NCI-H774 (cell line): Measurements from ENCODE around the gene PARD3.
"Not testable (repeated sequence)": the region's sequence is repeated elsewhere in the genome, so short reads cannot be mapped to it uniquely, and the experiment has no call there.

Experiments used
- DNase-seq: peaks from one replicate; lab custom pipeline; 2025; lab: John Stamatoyannopoulos, UW

PARD3 gene

GRCh38 chr10:34420795-34421194 is 394.3 kb downstream of the PARD3 start:
- no peak for DNase-seq

- DNase-seq = no peak
Measured at GRCh38 chr10:34420273-34420672, 394.8 kb downstream of the PARD3 start.

DNA sequence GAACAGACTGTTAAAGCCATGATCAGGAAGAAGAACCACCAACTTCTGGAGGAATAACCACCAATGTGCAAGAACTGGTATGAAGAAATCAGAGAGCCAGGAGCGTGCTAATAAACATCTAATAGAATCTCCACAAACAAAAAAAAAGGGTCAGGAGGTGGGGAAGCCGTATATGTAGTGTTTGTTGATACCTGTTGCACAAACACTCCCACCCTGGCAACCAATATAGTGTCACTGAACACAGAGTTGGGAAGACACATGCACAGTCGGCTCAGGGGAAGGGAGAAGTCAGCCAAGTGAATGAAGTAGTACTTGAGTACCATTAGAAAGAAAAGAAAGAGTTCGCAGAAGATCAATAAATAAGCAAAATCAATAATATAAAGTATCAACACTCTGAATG is 400.1 kb downstream of the PARD3 start:
- no peak for DNase-seq

DNA sequence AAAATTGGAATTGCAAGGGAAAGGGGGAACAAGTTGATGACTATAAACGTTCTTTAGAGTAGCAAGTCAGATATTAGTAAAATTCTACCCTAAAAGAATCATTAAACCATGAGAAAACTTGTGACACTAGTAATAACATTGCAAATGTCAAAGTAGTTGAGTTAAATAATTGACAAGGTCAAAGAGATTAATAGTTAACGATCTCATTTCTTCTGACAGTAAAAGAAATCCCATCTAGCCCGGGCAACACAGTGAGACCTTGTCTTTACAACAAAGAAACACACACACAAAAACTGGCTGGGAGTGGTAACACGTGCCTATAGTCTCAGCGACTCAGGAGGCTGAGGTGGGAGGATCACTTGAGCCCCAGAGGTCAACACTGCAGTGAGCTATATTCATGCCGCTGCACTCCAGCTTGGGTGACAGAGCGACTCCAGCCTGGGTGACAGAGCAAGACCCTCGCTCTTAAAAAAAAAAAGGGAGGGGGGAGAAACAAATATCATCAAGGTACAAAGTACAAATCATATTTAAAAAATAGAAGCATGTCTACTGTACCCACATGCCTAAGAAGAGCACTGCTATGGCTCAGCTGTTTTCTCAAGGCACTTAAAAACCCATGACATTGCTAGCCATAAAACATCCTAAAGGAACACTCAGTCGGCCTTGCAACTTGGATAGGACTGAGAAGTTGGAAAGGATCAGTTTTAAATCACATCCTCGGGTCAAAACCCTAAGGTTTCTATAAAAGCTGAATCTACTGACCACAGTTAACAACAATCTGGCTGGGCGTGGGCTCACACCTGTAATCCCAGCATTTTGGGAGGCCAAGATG is 401.1 kb downstream of the PARD3 start:
- DNase-seq = no peak

GRCh38 chr10:34413214-34413613 is 401.9 kb downstream of the PARD3 start:
- DNase-seq = no peak

- DNase-seq = no peak
Measured at GRCh38 chr10:34408956-34409355, 406.1 kb downstream of the PARD3 start.

GRCh38 chr10:34408381-34408780 is 406.7 kb downstream of the PARD3 start:
- no peak for DNase-seq

DNA sequence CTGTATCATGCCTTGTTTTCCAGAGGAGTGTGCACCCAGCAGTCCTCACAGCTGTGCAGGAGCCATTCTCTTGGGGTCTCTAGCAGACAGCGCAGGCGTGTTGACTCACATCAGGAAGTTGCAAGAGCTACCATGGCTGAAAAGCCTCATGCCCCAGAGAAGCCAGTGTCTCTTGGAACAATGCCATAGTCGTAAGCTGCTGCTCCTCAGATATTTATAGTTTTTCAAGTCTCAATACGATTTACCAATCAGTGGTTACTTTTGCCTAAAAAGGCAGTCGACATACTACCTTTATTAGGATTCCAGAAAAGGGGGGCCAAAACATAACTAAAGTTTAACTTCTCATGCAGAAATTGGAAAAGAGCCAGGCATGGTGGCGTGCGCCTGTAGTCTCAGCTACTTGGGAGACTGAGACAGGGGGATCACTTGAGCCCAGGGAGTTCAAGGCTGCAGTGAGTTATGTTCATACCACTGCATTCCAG is 407.7 kb downstream of the PARD3 start:
- DNase-seq = no peak

DNA sequence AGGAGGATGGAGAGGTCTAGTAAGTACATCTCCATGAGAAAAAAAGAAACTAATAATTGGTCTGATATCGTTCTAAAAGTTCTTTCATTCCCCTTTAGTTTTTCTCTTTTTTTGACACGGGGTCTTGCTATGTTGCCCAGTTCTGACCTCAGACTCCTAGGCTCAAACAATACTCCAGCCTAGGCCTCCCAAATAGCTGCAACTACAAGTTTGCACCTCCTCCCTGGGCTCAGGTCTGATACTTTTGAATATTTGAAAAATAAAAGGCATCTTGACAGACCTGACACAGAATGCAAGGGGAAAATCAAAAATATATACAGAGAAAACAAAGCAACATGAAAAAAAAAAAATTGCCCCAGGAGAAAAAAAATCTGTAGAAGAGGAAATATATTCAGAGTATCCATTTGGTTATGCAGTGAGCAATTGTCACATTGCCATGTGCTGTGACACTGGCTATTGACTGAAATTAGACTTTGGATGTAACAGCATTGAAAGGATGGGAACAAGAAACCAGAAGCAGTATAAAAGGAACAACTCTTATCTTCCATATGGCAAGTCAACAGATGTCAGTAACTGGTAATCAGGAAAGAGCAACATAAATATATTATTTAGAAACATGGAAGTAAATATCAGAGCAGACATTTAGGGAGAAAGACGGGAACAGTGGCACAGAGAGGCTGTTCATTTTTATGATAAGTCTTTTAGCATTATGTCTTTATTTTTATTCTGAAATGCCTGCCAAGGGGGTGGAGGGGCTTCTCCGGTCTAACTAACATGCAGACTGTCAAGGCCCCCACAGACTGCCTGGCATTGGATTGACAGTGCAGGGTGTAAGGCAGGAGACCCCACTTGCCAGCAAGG is 408.4 kb downstream of the PARD3 start:
- no peak for DNase-seq

- no peak for DNase-seq
Measured at GRCh38 chr10:34405611-34406462, 409.3 kb downstream of the PARD3 start.

GRCh38 chr10:34403512-34403911 is 411.6 kb downstream of the PARD3 start:
- no peak for DNase-seq

DNA sequence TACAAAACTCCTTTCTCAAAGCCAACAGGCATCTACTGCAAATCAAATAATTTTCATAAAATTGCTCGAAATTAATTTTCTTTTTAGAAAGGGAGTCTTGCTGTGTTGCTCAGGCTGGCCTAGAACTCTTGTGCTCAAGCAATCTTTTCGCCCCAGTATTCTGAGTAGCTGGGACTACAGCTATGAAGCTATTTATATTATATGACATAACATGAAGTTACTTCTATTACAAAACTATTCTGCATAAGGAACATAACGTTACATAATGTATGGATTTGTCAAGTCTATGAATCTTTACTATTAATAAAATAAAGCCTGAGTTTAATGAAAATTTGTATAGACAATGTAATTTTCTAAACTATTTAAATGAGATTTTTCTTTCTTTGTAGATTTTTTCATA is 415.0 kb downstream of the PARD3 start:
- DNase-seq = no peak

GRCh38 chr10:34399013-34399412 is 416.1 kb downstream of the PARD3 start:
- DNase-seq = no peak

DNA sequence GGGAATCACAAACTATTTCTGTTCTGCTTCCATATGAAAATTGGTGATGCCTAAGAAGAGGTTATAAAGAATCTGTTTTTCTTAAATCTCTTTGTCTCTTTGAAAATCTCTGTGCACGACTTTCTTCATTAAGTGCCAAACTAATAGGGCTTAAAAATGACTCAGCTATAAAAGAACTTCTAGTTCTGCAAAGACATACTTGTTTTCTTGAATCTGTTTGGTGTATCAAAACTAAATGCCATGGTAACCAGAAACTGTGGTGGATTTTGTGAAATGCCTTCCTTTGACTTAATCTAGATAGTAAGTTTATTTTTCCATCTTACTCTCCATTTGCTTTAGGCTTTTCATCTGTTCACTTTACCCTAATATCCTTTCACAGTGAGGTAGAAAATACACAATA is 417.8 kb downstream of the PARD3 start:
- no peak for DNase-seq

GRCh38 chr10:34396663-34397062 is 418.4 kb downstream of the PARD3 start:
- no peak for DNase-seq

DNA sequence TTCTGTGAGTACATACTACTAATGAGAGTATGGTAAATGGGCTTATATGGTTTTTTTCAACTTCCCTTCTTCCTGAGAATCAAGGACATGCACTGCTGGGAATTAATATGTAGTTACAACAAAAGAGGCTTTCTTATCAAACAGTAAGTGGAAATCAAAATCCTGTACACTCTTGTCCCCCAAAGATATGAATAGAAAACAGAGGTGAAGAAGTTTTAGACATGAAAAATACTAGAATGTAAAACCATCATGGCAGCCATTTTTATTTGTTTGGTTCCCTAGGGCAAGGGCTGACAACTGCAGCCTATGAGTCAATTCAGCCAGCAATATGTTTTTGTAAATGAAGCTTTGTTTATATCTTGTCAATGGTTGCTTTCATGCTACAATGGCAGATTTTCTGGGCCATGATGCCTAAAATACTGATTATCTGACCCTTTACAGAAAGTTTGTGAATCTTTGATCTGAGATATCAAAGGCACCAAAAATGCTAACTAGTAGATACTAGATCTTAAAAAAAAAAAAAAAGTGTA is 422.4 kb downstream of the PARD3 start:
- DNase-seq = no peak

GRCh38 chr10:34391168-34391567 is 423.9 kb downstream of the PARD3 start:
- DNase-seq = not testable (repeated sequence)

GRCh38 chr10:34389801-34390200 is 425.3 kb downstream of the PARD3 start:
- DNase-seq = no peak

- no peak for DNase-seq
Measured at GRCh38 chr10:34386921-34387320, 428.2 kb downstream of the PARD3 start.

- DNase-seq = no peak
Measured at GRCh38 chr10:34384372-34384771, 430.7 kb downstream of the PARD3 start.

DNA sequence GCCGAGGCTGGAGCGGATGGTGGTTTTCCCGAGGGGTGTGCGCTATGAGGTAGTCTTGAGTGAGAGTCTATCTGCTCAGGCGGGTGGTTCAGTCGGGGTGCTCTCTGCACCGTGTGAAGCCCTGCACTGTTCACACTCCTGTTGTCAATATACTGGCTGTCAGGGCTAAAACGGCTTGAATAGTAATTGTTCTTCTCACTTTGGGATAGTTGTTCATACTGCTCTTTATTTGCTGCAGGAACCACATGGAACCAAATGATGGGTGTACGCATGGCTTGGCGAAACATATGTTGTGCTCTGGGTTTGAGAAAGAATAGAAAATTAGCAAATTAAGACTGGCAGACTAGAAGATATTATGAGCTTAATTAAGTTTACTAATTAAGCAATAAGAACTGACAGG is 432.5 kb downstream of the PARD3 start:
- no peak for DNase-seq

DNA sequence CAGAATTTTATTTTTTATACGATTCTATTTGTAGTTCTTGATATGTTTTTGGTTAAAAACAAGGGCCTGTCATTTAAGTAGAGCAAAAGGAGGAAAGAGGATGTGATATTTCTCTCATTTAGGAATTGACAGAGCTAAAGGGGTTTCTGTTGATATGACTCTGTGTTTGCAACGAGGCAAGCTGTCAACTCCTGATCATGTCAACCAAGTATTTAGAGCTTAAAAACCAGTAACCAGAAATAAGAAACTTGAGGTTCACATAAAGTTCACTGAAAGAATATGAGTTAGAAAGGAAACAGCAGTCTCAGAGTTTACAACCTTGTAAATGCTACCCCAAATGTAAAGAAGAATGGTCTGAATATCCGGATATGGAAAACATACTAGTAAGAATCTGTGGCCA is 434.2 kb downstream of the PARD3 start:
- DNase-seq = no peak
